Pericardium fibroblast (primary cell): ENCODE measurements around the gene CPXM2. TPM values are rescaled to one million over a fixed set of nuclear protein-coding genes. Genes with fewer than 3 reads are reported as not detected.

Source experiments
- total RNA-seq: library from RNA; depleted of rRNA; stranded (reverse); fragments of >200 nt; gene quantifications from 2 replicates; pipeline ENCODE4 v1.2.3, GENCODE V29; 2015

CPXM2 gene
- total RNA-seq = not detected in 2 replicates

DNA sequence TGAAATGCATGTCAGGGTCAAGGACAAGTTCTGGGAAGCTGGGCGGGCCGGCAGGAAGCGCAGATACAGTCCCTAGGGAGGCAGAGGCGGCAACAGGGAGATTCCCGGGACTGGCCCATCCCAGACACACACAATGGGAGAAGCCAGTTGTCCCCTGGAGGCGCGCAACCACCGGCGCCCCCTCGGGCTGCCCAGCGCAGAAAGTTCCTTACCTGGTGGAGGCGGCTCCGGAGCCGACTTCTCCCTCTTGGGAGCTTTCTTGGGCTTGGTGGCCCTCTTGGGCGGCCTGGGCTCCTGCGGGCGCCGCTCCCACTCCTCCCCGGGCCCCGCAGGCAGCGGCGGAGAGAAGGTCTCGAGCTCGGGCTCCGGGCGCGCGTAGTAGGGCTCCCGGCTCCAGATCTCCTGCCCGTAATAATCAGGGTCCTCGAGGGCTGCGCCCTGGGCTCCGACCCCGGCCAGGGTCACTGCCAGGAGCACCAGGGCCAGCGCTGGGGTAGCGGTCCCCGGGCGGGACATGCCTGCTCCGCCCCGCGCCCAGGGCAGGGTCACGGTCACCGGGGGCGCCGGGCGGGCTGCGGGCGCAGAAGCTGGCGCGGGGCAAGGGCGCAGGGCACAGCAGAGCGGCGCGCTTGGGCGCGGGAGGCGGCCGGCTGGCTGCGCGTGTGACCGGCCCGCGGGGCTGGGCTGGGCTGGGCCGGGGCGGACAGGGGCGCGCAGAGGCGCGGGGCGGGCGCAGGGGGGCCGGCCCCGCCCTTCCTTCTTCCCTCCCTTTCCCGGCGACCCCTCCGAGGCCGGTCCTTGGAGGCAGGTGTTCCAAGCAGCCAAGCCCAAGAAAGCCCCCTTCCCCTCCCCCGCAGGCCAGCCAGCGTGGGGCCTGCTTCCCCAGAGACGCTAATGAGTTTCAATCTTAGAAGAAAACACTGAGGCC, at the start of gene CPXM2:
Gene CPXM2, minus strand, starts transcription at position 664 of the 928 bp plus-strand sequence. Its CDS starts 148 bp downstream, at position 516.

Other genes starting within 250 kb of the CPXM2 start
- gene GPR26, start 225.5 kb downstream of the CPXM2 start, total RNA-seq = not detected in 2 replicates
- 7.3 and 20.4 TPM in 2 replicates for gene CHST15, start 201.8 kb upstream of the CPXM2 start, total RNA-seq